ENCODE measurements around the gene RIPK4. TPM values are rescaled to one million over a fixed set of nuclear protein-coding genes. Genes with fewer than 3 reads are reported as not detected.

The RIPK4 gene
- total RNA-seq (0.22 TPM), polyA plus RNA-seq (ENCODE audit: insufficient read depth in 1 of 8, insufficient read length in 8 of 8, low replicate concordance in 1 of 8) (1 to 10 TPM in 2 of 8 donors, under 1 TPM in 6; 0.16 to 1.8 (median 0.39) TPM)
- long read RNA-seq, donor 1, result 0 reads
- long read RNA-seq, donor 2, result 0 reads
- long read RNA-seq, donor 3, result 0 reads
- long read RNA-seq, donor 4, result 0 reads
- long read RNA-seq, donor 5, result 0 reads
- long read RNA-seq, donor 6, result 0 reads
- long read RNA-seq, donor 7, result 0 reads
- long read RNA-seq, donor 8, result 0 reads
- long read RNA-seq, donor 9, result 0 reads
- long read RNA-seq, donor 10, result 0 reads
- long read RNA-seq, donor 11, result 0 reads

- no peak for DNase-seq
- Histone ChIP-seq H3K27ac (ENCODE audit: low read length) (no peak within 1 kb of the TSS), H3K4me1 (ENCODE audit: control insufficient read depth, insufficient read depth, low read length) (peaks cover 43% of the 10 kb centered on the region), H3K4me3 (ENCODE audit: low read length) (peak within 1 kb of the TSS; percentile 17), H3K9me3 (replicated peaks; ENCODE audit: control insufficient read depth, low read depth, low read length) (no peaks in the 10 kb centered on the region), H3K36me3 (ENCODE audit: control insufficient read depth, insufficient read depth, low read length) (no peaks in the 10 kb centered on the region), H3K27me3 (ENCODE audit: control insufficient read depth, insufficient read depth, low read length) (peaks cover 95% of the 10 kb centered on the region)
- WGBS (ENCODE audit: insufficient coverage), result 2% methylated on average over 49 of the region's 53 CpGs
Observed at GRCh38 chr21:41766883-41767605, at the start of gene RIPK4. Gene RIPK4 (minus strand): TSS chr21:41767052. CDS start chr21:41767041, 11 bp downstream.

GRCh38 chr21:41815652-41816582 lies 49.1 kb upstream of the RIPK4 start:
- DNase-seq, result no peak
- Histone ChIP-seq H3K27ac (ENCODE audit: low read length) (no peak overlapping the region), H3K4me1 (ENCODE audit: control insufficient read depth, insufficient read depth, low read length) (peaks cover 2% of the 10 kb centered on the region), H3K9me3 (replicated peaks; ENCODE audit: control insufficient read depth, low read depth, low read length) (no peaks in the 10 kb centered on the region), H3K4me3 (ENCODE audit: low read length) (no peak overlapping the region), H3K27me3 (ENCODE audit: control insufficient read depth, insufficient read depth, low read length) (no peaks in the 10 kb centered on the region), H3K36me3 (ENCODE audit: control insufficient read depth, insufficient read depth, low read length) (peaks cover 36% of the 10 kb centered on the region)
- WGBS (ENCODE audit: insufficient coverage), result 90% methylated on average over 33 of the region's 50 CpGs

GRCh38 chr21:41813226-41813625 lies 46.4 kb upstream of the RIPK4 start:
- Histone ChIP-seq H3K4me3 (ENCODE audit: low read length) (no peak overlapping the region), H3K27me3 (ENCODE audit: control insufficient read depth, insufficient read depth, low read length) (no peaks in the 10 kb centered on the region), H3K9me3 (replicated peaks; ENCODE audit: control insufficient read depth, low read depth, low read length) (no peaks in the 10 kb centered on the region), H3K36me3 (ENCODE audit: control insufficient read depth, insufficient read depth, low read length) (peaks cover 36% of the 10 kb centered on the region), H3K27ac (ENCODE audit: low read length) (no peak overlapping the region), H3K4me1 (ENCODE audit: control insufficient read depth, insufficient read depth, low read length) (peaks cover 2% of the 10 kb centered on the region)
- no peak for DNase-seq
- whole genome bisulfite sequencing (ENCODE audit: insufficient coverage), result 70% methylated on average over 6 of the region's 11 CpGs

GRCh38 chr21:41812679-41813078 lies 45.8 kb upstream of the RIPK4 start:
- no peak for DNase-seq
- Histone ChIP-seq H3K4me3 (ENCODE audit: low read length) (no peak overlapping the region), H3K9me3 (replicated peaks; ENCODE audit: control insufficient read depth, low read depth, low read length) (no peaks in the 10 kb centered on the region), H3K36me3 (ENCODE audit: control insufficient read depth, insufficient read depth, low read length) (peaks cover 36% of the 10 kb centered on the region), H3K4me1 (ENCODE audit: control insufficient read depth, insufficient read depth, low read length) (peaks cover 2% of the 10 kb centered on the region), H3K27me3 (ENCODE audit: control insufficient read depth, insufficient read depth, low read length) (no peaks in the 10 kb centered on the region), H3K27ac (ENCODE audit: low read length) (no peak overlapping the region)
- 90% methylated on average over 13 of the region's 13 CpGs for WGBS (ENCODE audit: insufficient coverage)

- Histone ChIP-seq H3K9me3 (replicated peaks; ENCODE audit: control insufficient read depth, low read depth, low read length) (no peaks in the 10 kb centered on the region), H3K27me3 (ENCODE audit: control insufficient read depth, insufficient read depth, low read length) (no peaks in the 10 kb centered on the region), H3K4me3 (ENCODE audit: low read length) (no peak overlapping the region), H3K36me3 (ENCODE audit: control insufficient read depth, insufficient read depth, low read length) (peaks cover 31% of the 10 kb centered on the region), H3K4me1 (ENCODE audit: control insufficient read depth, insufficient read depth, low read length) (no peaks in the 10 kb centered on the region), H3K27ac (ENCODE audit: low read length) (no peak overlapping the region)
- DNase-seq, result no peak
- WGBS (ENCODE audit: insufficient coverage), result 96% methylated on average over 12 of the region's 13 CpGs
Observed at GRCh38 chr21:41810597-41810932, 43.7 kb upstream of the RIPK4 start.

- H3K27me3 ChIP-seq (ENCODE audit: control insufficient read depth, insufficient read depth, low read length), result no peaks in the 10 kb centered on the region
- no peak for DNase-seq
- H3K4me3 ChIP-seq (ENCODE audit: low read length), result no peak overlapping the region
- H3K36me3 ChIP-seq (ENCODE audit: control insufficient read depth, insufficient read depth, low read length), result peaks cover 28% of the 10 kb centered on the region
- H3K4me1 ChIP-seq (ENCODE audit: control insufficient read depth, insufficient read depth, low read length), result no peaks in the 10 kb centered on the region
- no peaks in the 10 kb centered on the region for H3K9me3 ChIP-seq (replicated peaks; ENCODE audit: control insufficient read depth, low read depth, low read length)
- no peak overlapping the region for H3K27ac ChIP-seq (ENCODE audit: low read length)
- 95% methylated on average over 33 of the region's 34 CpGs for WGBS (ENCODE audit: insufficient coverage)
Observed at GRCh38 chr21:41809891-41810596, 43.2 kb upstream of the RIPK4 start.

GRCh38 chr21:41808846-41809245 lies 42.0 kb upstream of the RIPK4 start:
- WGBS (ENCODE audit: insufficient coverage), result 96% methylated on average over 20 of the region's 22 CpGs
- no peak for DNase-seq
- H3K36me3 ChIP-seq (ENCODE audit: control insufficient read depth, insufficient read depth, low read length), result peaks cover 26% of the 10 kb centered on the region

GRCh38 chr21:41808094-41808493 lies 41.2 kb upstream of the RIPK4 start:
- H3K27me3 ChIP-seq (ENCODE audit: control insufficient read depth, insufficient read depth, low read length), result no peaks in the 10 kb centered on the region
- no peak overlapping the region for H3K4me3 ChIP-seq (ENCODE audit: low read length)
- peaks cover 21% of the 10 kb centered on the region for H3K36me3 ChIP-seq (ENCODE audit: control insufficient read depth, insufficient read depth, low read length)
- no peak overlapping the region for H3K27ac ChIP-seq (ENCODE audit: low read length)
- DNase-seq, result no peak
- no peaks in the 10 kb centered on the region for H3K9me3 ChIP-seq (replicated peaks; ENCODE audit: control insufficient read depth, low read depth, low read length)
- H3K4me1 ChIP-seq (ENCODE audit: control insufficient read depth, insufficient read depth, low read length), result peaks cover 5% of the 10 kb centered on the region
- 91% methylated on average over 13 of the region's 18 CpGs for WGBS (ENCODE audit: insufficient coverage)

More at GRCh38 chr21:41808846-41809245, 42.0 kb upstream of the RIPK4 start:
- Histone ChIP-seq H3K4me3 (ENCODE audit: low read length) (no peak overlapping the region), H3K4me1 (ENCODE audit: control insufficient read depth, insufficient read depth, low read length) (no peaks in the 10 kb centered on the region), H3K9me3 (replicated peaks; ENCODE audit: control insufficient read depth, low read depth, low read length) (no peaks in the 10 kb centered on the region), H3K27me3 (ENCODE audit: control insufficient read depth, insufficient read depth, low read length) (no peaks in the 10 kb centered on the region), H3K27ac (ENCODE audit: low read length) (no peak overlapping the region)

GRCh38 chr21:41806773-41807172 lies 39.9 kb upstream of the RIPK4 start:
- Histone ChIP-seq H3K4me3 (ENCODE audit: low read length) (no peak overlapping the region), H3K27me3 (ENCODE audit: control insufficient read depth, insufficient read depth, low read length) (no peaks in the 10 kb centered on the region), H3K9me3 (replicated peaks; ENCODE audit: control insufficient read depth, low read depth, low read length) (no peaks in the 10 kb centered on the region), H3K36me3 (ENCODE audit: control insufficient read depth, insufficient read depth, low read length) (peaks cover 21% of the 10 kb centered on the region), H3K4me1 (ENCODE audit: control insufficient read depth, insufficient read depth, low read length) (peaks cover 12% of the 10 kb centered on the region), H3K27ac (ENCODE audit: low read length) (no peak overlapping the region)
- whole genome bisulfite sequencing (ENCODE audit: insufficient coverage), result 98% methylated on average over 3 of the region's 4 CpGs
- DNase-seq, result no peak
